HG03103 (cell line): ENCODE measurements around the gene TOP3B.

Source experiments
- ATAC-seq: cut with Tn5 transposase; IDR thresholded peaks from one replicate; pipeline ENCODE4 v1.9.1; 2021; ENCODE audit warnings: low read depth; ENCODE audit not compliant: unreplicated experiment

Gene TOP3B

GRCh38 chr22:21984793-21985192, 2.2 kb upstream of the TOP3B start:
- no peak for ATAC-seq

DNA sequence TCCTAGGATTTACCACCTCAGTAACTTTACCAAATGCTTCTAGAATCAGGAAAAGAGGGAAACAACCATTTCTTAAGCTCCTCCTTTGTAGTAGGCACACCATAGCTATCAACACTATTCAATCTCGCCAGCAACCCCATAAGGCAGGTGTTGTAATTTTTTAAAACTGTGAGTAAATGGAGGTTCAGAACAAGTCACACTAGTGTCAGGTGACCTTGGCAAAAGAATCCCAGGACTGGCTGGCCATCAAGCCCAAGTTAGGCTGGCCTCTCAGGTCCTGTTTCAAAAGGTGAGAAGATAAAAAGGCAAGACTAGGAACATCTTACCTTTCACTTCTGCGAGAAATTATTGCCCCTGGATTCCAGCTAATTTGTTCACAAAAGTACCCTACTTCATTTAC, 713 bp downstream of the TOP3B start:
- no peak for ATAC-seq

DNA sequence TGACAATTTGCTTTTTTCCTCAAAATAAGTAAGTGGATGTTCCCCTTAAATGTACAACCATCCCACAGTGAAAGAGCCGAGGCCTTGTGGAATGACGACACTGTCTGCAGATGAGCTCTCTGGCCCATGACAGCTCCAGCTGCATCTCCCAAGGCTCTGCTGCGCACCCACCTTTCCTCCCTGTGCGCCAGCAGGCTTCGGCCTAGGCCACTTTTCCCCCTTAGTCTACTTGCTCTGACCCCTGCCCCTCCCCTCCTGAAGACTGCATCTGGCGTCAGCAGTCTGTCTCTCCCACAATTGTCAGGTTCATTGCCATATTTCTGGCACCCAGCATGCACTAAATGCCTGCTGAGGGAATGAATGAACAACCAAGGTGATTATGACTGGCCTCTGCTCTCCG, 2.0 kb downstream of the TOP3B start:
- no peak for ATAC-seq

DNA sequence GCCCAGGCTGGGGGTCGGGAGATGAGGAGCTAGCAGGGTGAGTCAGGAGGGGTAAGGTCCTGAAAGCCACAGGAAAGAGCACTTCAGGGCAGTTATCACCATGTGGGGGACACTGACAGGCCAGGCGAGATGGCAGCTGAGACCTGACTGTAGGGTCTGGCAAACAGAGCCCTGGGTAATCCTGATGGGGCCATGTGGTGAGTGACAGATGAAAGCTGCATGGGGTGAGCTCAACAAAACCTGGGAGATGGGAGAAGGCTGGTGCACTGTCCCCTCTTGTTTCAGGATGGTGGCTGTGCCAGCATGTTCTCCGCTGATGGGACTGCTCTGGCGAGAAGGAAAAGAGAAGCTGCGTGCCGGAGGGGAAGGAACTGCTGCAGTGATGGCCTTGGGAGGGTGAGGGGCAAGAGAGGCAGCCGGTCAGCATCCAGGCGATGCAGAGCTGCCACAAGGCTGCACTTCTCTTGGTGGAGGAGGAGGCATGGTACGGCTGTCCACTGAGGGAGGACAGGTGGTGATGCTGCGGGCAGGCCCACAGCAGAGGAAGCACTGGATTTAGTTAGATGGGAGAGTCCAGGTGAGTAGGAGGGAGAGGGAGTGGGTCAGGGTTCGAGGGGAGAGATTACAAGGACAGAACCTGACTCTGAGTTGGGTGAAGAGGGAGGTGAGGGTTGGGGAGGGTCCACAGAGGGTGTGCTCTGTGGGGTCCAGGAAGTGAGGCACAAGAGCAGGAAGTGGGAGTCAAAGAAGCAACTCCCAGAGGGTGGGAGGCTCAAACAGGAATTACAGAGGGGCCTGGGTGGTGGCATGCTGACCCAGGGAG, 3.8 kb downstream of the TOP3B start:
- ATAC-seq, result no peak

DNA sequence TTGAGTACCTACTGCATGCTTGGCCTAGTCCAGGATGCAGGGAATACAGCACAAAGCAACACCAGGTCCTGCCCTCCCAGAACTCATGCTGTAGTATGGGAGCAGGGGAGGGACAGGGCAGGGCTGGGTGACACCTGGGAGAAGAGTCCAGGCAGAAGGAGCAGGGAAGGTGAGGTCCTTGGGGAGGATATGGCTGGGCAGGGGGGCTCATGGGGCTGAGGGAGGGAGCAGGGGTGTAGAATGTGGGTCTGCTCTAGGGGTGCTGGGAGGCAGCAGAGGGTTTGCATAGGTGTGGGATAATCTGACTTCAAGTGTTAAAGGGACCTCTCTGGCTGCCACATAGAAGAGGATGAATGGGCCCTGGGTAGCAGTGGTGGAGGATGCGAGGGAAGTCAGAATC, 4.8 kb downstream of the TOP3B start:
- ATAC-seq, result no peak

DNA sequence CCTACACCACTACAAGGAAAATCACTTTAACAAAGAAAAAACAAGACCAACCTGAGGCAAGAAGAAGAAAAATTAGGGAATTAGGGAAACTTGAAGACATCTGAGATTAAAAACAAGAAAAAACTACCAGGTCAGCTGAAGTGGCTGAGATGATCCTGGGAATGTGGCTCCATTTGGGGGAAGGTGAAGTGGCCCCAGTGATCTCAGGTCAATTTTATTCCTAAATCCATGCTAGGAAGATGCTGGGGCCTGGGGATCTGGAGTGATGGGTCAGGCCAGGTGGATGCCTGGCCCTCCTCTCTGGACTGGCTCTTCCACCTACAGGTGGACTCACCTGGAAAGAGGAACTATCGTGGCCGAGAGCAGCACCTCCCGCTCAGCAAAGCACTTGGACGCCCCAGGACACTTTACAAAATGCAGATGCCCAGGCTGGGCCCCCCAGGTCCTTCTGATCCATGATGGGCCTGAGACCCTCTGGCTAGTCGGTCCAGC, 6.7 kb downstream of the TOP3B start:
- no peak for ATAC-seq

GRCh38 chr22:21975273-21975672, 7.3 kb downstream of the TOP3B start:
- no peak for ATAC-seq

DNA sequence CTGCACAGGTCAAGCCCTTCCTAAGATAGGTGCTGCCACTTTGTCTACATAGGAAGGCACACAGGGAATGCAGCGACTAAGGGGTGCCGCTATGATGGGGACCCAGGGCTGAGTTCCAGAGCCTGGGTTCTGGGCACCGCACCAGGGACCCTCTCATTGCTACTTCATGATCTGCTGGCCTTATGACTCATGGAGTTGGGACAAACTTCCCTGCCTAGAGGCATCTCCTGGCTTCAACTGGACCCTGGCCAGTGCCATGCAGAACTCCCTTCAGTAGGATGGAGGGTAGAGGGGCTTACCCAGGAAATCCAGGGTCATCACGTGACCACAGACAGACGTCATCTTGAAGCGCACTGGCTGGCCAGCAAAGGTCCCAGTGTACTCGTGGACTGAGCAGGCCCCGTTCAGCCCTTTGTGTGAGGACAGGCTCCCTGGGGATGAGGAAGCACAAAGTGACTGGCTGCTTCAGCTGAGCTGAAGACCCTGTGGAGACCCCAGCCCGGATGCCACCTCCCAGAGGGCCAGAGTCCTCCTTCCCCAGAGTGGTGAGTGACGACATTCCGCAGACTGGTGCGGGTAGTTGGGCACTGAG, 8.4 kb downstream of the TOP3B start:
- no peak for ATAC-seq

DNA sequence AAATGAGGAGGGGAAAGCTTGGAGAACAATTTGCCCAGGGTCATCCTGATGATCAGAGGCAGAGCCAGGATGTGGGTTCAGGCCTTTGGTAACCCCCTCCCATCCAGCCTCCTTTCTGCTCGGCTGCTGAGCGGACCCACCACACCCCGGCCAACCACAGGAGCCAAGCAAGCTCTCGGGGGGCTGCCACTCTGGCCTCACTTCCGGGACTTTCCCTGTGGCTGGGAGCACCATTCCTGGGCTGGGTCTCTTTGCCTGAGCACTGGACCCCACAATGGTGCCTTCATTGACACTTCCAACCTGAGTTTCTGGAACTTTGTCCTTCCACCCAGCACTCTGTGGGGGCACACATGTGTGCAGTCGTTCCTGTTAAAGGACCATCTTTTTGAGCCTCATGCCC, 9.8 kb downstream of the TOP3B start:
- no peak for ATAC-seq

GRCh38 chr22:21972293-21972779, 10.3 kb downstream of the TOP3B start:
- no peak for ATAC-seq

GRCh38 chr22:21971858-21972275, 10.7 kb downstream of the TOP3B start:
- no peak for ATAC-seq

GRCh38 chr22:21970800-21971617, 11.6 kb downstream of the TOP3B start:
- ATAC-seq, result no peak

DNA sequence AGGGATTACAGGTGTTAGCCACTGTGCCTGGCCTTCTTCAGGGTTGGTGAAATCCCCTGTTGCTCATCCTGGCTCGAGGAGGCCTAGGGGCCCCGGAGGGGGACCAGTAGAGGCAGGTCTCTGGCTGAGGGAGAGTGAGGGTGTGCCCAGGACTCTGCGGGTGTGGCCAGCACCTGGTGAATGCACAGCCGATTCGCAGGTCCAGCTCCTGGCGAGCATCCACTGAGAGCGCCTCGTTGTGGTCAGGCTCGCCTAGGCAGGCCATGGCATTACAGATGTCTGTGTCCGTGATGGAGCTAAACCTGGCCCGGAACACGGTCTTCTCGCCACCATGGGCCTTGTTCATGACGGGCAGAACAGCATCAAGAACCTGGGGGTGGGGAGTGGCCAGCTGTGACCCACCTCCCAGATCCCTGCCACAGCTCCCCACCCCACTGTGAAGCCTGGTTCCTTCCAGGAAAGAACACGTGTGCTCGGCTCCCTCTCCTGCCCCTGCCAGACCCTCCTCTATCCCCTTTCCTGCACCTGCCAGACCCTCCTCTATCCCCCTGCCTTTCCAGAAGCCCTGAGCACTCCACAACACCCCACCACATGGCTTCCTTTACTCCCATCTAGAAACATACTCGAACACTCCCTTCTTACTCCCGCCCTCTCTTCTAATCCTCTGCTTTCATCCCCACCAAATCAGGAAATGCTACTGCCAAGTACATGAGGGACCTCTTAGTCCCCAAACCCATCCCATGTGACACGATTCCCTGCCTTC, 12.4 kb downstream of the TOP3B start:
- ATAC-seq, result no peak

DNA sequence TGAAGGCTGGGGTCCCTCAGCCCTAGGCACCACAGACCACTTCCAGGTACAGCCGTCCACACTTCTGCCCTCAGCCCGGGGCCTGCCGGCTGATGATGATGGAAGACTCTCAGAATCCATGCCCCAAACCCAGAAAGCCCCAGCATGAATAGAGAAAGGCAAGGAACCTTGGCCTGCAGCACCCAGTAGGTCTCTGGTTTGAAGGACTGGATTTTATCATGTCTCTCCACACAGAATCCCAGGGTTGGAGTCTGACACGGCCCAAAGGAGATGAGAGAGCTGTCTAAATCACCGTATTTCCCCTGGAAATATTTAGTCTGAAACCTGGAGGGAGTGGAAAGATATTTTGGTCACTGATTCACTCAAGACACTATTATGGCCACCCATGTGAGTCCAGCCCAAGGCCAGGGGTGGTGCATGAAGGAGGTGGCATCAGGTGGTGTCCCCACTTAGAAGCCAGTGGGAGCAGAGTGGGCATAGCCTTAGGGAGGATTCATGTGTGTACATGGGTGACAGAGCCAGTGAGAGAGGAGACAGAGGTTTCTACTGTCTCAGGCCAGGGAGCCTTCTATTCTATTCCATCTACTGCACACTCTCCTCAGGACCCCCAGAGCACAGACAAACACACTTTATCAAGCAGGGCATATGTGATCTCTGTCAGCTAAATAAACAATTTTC, 14.0 kb downstream of the TOP3B start:
- no peak for ATAC-seq

GRCh38 chr22:21967693-21968271, 14.8 kb downstream of the TOP3B start:
- no peak for ATAC-seq

- ATAC-seq, result no peak
Measured at GRCh38 chr22:21966643-21967516, 15.7 kb downstream of the TOP3B start.

DNA sequence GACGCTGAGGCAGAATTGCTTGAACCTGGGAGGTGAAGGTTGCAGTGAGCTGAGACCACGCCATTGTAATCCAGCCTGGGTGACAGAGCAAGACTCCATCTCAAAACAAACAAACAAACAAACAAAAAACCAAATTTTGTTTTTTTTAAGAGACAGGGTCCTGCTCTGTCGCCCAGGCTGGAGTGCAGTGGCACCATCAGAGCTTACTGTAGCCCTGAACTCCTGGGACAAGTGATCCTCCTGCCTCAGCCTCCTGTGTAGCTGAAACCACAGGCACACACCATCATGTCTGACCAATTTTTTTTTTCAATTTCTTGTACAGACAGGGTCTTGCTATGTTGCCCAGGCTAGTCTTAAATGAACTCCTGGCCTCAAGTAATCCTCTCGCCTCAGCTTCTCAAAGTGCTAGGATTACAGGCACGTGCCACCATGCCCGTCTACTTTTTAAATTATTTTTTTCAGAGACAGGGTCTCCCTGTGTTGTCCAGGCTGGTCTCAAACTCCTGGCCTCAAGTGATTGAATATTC, 16.8 kb downstream of the TOP3B start:
- ATAC-seq, result no peak

- no peak for ATAC-seq
Measured at GRCh38 chr22:21964918-21965484, 17.6 kb downstream of the TOP3B start.
